Measurements from ENCODE around the gene DDX1. TPM values are rescaled to one million over a fixed set of nuclear protein-coding genes. Genes with fewer than 3 reads are reported as not detected.

Gene DDX1
- total RNA-seq, 1 donor from 2014 or later, result 255 TPM

DNA sequence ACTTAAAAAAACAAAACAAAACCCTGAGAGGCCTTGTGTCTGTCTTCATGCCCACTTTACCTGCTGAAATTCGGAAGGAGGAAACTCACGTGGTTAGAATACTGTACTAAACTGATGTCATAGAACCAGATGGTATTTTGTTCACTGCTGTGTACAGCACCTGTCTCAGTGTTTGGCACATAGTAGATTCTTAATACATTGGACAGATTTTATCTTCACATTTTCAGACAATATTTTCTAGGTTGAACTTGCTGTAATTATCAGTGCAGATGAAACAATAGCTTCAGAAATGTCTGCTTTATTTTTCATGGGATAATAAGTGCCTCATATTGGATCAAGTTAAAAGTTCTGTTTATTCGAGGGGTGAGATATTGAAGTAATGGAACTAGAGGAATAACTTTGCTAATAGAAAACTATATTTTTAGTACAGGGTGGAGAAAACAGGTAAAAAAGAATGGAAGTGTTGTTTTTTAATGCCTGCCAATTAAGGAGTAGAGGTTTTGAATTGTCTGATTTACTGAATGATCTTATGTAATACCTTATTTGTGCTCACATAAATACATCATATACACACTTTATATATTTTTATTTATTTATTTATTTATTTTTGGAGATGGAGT lies 23.7 kb downstream of the DDX1 start:
- Mint-ChIP-seq H3K4me3 (ENCODE audit: unreplicated experiment) (no peak overlapping the region), H3K9me3 (ENCODE audit: unreplicated experiment) (peaks cover 2% of the 10 kb centered on the region), H3K27me3 (ENCODE audit: unreplicated experiment) (peaks cover 2% of the 10 kb centered on the region), H3K27ac (ENCODE audit: unreplicated experiment) (no peak overlapping the region), H3K4me1 (ENCODE audit: low read depth, unreplicated experiment) (peaks cover 2% of the 10 kb centered on the region), H3K36me3 (ENCODE audit: unreplicated experiment) (peaks cover 8% of the 10 kb centered on the region)
- no peak for DNase-seq
- TF ChIP-seq CTCF (IDR thresholded peaks at IDR 0.05; ENCODE audit: partially characterized antibody, unreplicated experiment), result no peak

GRCh38 chr2:15616429-15616828 lies 24.8 kb downstream of the DDX1 start:
- peaks cover 2% of the 10 kb centered on the region for H3K27me3 Mint-ChIP-seq (ENCODE audit: unreplicated experiment)
- DNase-seq, result no peak
- H3K36me3 Mint-ChIP-seq (ENCODE audit: unreplicated experiment), result peaks cover 6% of the 10 kb centered on the region
- H3K4me3 Mint-ChIP-seq (ENCODE audit: unreplicated experiment), result no peak overlapping the region
- TF ChIP-seq CTCF (IDR thresholded peaks at IDR 0.05; ENCODE audit: partially characterized antibody, unreplicated experiment), result no peak
- H3K27ac Mint-ChIP-seq (ENCODE audit: unreplicated experiment), result no peak overlapping the region
- no peaks in the 10 kb centered on the region for H3K4me1 Mint-ChIP-seq (ENCODE audit: low read depth, unreplicated experiment)
- H3K9me3 Mint-ChIP-seq (ENCODE audit: unreplicated experiment), result no peaks in the 10 kb centered on the region

GRCh38 chr2:15616850-15617777 lies 25.4 kb downstream of the DDX1 start:
- no peaks in the 10 kb centered on the region for H3K4me1 Mint-ChIP-seq (ENCODE audit: low read depth, unreplicated experiment)
- no peak for DNase-seq
- no peak for TF ChIP-seq CTCF (IDR thresholded peaks at IDR 0.05; ENCODE audit: partially characterized antibody, unreplicated experiment)
- H3K27me3 Mint-ChIP-seq (ENCODE audit: unreplicated experiment), result peaks cover 2% of the 10 kb centered on the region
- no peak overlapping the region for H3K4me3 Mint-ChIP-seq (ENCODE audit: unreplicated experiment)
- H3K9me3 Mint-ChIP-seq (ENCODE audit: unreplicated experiment), result no peaks in the 10 kb centered on the region
- no peak overlapping the region for H3K27ac Mint-ChIP-seq (ENCODE audit: unreplicated experiment)
- H3K36me3 Mint-ChIP-seq (ENCODE audit: unreplicated experiment), result peaks cover 6% of the 10 kb centered on the region

GRCh38 chr2:15617778-15618448 lies 26.2 kb downstream of the DDX1 start:
- no peak overlapping the region for H3K27ac Mint-ChIP-seq (ENCODE audit: unreplicated experiment)
- no peak overlapping the region for H3K4me3 Mint-ChIP-seq (ENCODE audit: unreplicated experiment)
- H3K9me3 Mint-ChIP-seq (ENCODE audit: unreplicated experiment), result peaks cover 2% of the 10 kb centered on the region
- peaks cover 2% of the 10 kb centered on the region for H3K27me3 Mint-ChIP-seq (ENCODE audit: unreplicated experiment)
- H3K36me3 Mint-ChIP-seq (ENCODE audit: unreplicated experiment), result peaks cover 6% of the 10 kb centered on the region
- no peak for DNase-seq
- no peaks in the 10 kb centered on the region for H3K4me1 Mint-ChIP-seq (ENCODE audit: low read depth, unreplicated experiment)
- no peak for TF ChIP-seq CTCF (IDR thresholded peaks at IDR 0.05; ENCODE audit: partially characterized antibody, unreplicated experiment)

All from glutamatergic neuron (in vitro differentiated cells).